HepG2 (cell line): ENCODE data around the gene FAM118B. TPM values are rescaled to one million over a fixed set of nuclear protein-coding genes. Genes with fewer than 3 reads are reported as not detected.

Experiments used
- ARID3A ChIP-seq: IDR thresholded peaks from 2 replicates; pipeline ENCODE4 v1.6.1; 2012; ENCODE audit warnings: low read depth, low read length, improper control_type of control experiment
- CEBPZ ChIP-seq: IDR thresholded peaks from 2 replicates; pipeline ENCODE4 v1.6.1; 2012; ENCODE audit warnings: low read length, improper control_type of control experiment
- CREB3 ChIP-seq: sonication (generic); formaldehyde crosslinking; IDR thresholded peaks from 2 replicates; pipeline ENCODE4 v1.5.0; 2020; ENCODE audit warnings: missing genetic modification reagents
- GLI4 ChIP-seq: sonication (generic); formaldehyde crosslinking; IDR thresholded peaks from 2 replicates; pipeline ENCODE4 v1.5.1; 2020; ENCODE audit warnings: missing genetic modification reagents, mild to moderate bottlenecking, moderate library complexity, borderline replicate concordance
- MIXL1 ChIP-seq: IDR thresholded peaks from 2 replicates; pipeline ENCODE4 v1.6.1; 2016
- POLR2AphosphoS2 ChIP-seq: IDR thresholded peaks from 2 replicates; pipeline ENCODE4 v1.6.1; 2011; ENCODE audit warnings: low read depth, low read length, improper control_type of control experiment
- PRDM10 ChIP-seq: sonication (generic); formaldehyde crosslinking; IDR thresholded peaks from 2 replicates; pipeline ENCODE4 v1.4.0; 2020; ENCODE audit warnings: low read depth, missing genetic modification reagents
- ZBTB7A ChIP-seq: sonication (generic); formaldehyde crosslinking; IDR thresholded peaks from 2 replicates; pipeline ENCODE4 v1.8.0; 2022; ENCODE audit warnings: mild to moderate bottlenecking, missing genetic modification reagents
- ZNF354B ChIP-seq: sonication (generic); formaldehyde crosslinking; IDR thresholded peaks from 2 replicates; pipeline ENCODE4 v1.8.0; 2022; ENCODE audit warnings: mild to moderate bottlenecking, missing genetic modification reagents
- ZNF367 ChIP-seq: sonication (generic); formaldehyde crosslinking; IDR thresholded peaks from 2 replicates; pipeline ENCODE4 v1.4.0; 2020; ENCODE audit warnings: missing genetic modification reagents, borderline replicate concordance
- ZNF382 ChIP-seq: sonication (generic); formaldehyde crosslinking; IDR thresholded peaks from 2 replicates; pipeline ENCODE4 v1.5.0; 2020; ENCODE audit warnings: missing genetic modification reagents, mild to moderate bottlenecking, borderline replicate concordance
- ZNF576 ChIP-seq: sonication (generic); formaldehyde crosslinking; IDR thresholded peaks from 2 replicates; pipeline ENCODE4 v1.4.0; 2020; ENCODE audit warnings: mild to moderate bottlenecking, missing genetic modification reagents
- ZNF605 ChIP-seq: sonication (generic); formaldehyde crosslinking; IDR thresholded peaks from 2 replicates; pipeline ENCODE4 v1.8.0; 2022; ENCODE audit warnings: mild to moderate bottlenecking, missing genetic modification reagents
- ZNF615 ChIP-seq: sonication (generic); formaldehyde crosslinking; IDR thresholded peaks from 2 replicates; pipeline ENCODE4 v1.5.0; 2020; ENCODE audit warnings: mild to moderate bottlenecking, missing genetic modification reagents, borderline replicate concordance
- ZNF709 ChIP-seq: sonication (generic); formaldehyde crosslinking; IDR thresholded peaks from 2 replicates; pipeline ENCODE4 v1.5.0; 2020; ENCODE audit warnings: mild to moderate bottlenecking, missing genetic modification reagents
- ZSCAN31 ChIP-seq: sonication (generic); formaldehyde crosslinking; IDR thresholded peaks from 2 replicates; pipeline ENCODE4 v1.5.0; 2020; ENCODE audit warnings: low read depth, mild to moderate bottlenecking, missing genetic modification reagents
- polyA plus RNA-seq, 8 experiments: library from polyadenylated mRNA; depleted of rRNA in 3 of 8; stranded (reverse) in 7 of 8; unstranded in 1 of 8; fragments of >200 nt; fragmentation: Illumina TruSeq in 4 of 8; extraction: Trizol in 4 of 8; gene quantifications; 2 replicates each; pipeline versions ENCODE4 v1.2.1 to v1.2.3, GENCODE V29; 2011 to 2016; ENCODE audit warnings: low read depth in 4 of 8, missing spikeins in 1 of 8, mixed read lengths in 1 of 8; ENCODE audit not compliant: insufficient read depth in 1 of 8
- total RNA-seq, 5 experiments: library from RNA; depleted of rRNA; stranded (reverse); fragments of >200 nt; fragmentation: Illumina TruSeq; extraction: Trizol; gene quantifications; 2 replicates each; pipeline ENCODE4 v1.2.3, GENCODE V29; 2016; ENCODE audit warnings: low read depth in 1 of 5
- TF ChIP-seq, protein P1 (sequence below): sonication (generic); formaldehyde crosslinking; IDR thresholded peaks from 2 replicates; pipeline ENCODE4 v1.5.0; 2020; ENCODE audit warnings: missing genetic modification reagents, mild to moderate bottlenecking, borderline replicate concordance

The FAM118B gene
- total and polyA plus RNA-seq, 2 of the 13 experiments (the other 11 are each of a cell fraction or from before 2014, with no cell fraction given), result 10.2 to 25.7 TPM

DNA sequence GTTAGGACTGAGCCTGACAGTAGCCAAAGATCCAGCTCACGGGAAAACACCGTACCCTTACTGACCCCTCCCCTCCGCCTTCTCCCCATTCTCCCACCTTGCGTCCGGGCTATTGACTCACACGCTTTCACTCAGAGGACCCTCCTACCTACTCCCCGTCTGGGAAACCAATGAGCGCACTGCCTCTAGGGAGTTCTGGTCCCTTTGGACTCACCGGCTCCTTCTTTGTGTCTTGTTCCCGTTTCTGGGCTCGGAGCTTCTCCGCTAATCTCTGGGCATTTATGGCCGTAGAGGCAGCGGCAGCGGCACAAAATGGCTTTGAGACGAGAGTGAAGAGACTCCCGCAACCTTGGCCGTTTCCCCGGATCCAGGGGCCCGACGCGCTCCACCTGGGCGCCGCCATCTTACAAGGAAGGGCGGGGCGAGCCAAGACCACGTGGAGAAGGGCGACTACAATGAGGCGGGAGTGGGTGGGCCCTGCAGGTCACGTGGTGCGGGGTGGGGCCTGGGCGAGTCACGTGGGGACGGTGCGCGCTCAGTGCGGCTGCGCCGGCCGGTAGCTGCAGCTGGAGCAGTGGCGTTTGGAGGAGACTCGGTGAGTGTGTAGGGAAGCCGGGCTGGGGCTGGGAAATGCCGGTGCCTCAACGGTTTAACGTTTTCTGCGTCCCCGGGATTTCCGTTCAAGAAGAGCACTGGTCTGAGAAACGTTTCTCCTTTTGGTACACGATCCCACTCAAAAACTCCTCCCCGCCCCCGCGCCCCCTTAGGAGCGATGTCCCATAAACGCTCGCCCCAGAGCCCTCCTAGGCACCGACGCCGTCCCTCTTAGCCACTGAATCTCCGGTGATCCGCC lies at the start of gene FAM118B, which contains the start of gene RPUSD4 (continued):
- peak; percentile 61; the same call in 1 of the 2 replicates for TF ChIP-seq PRDM10 (CRISPR knock-in tag)
- peak; percentile 56; the same call in 1 of the 2 replicates for TF ChIP-seq ZSCAN31 (CRISPR knock-in tag)
- TF ChIP-seq CREB3 (CRISPR knock-in tag), result peak; percentile 63; the same call in 1 of the 2 replicates
- TF ChIP-seq ZNF615 (CRISPR knock-in tag), result no peak
- TF ChIP-seq, protein P1, sequence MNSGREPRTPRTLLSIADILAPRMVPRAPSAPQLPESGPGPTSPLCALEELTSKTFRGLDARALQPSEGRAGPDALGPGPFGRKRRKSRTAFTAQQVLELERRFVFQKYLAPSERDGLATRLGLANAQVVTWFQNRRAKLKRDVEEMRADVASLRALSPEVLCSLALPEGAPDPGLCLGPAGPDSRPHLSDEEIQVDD (CRISPR knock-in tag), result no peak
- TF ChIP-seq CEBPZ, result no peak
- TF ChIP-seq ZNF354B (CRISPR knock-in tag), result no peak
- no peak for TF ChIP-seq ARID3A
- 0 out of 2 replicates have a peak, but pooled peaks have one; percentile 54 for TF ChIP-seq ZNF576 (CRISPR knock-in tag)
- no peak for TF ChIP-seq ZNF367 (CRISPR knock-in tag)
- no peak; the same call in 1 of the 2 replicates for TF ChIP-seq MIXL1
- no peak for TF ChIP-seq POLR2AphosphoS2
- TF ChIP-seq ZNF382 (CRISPR knock-in tag), result no peak
- TF ChIP-seq ZNF709, result no peak
- 0 out of 2 replicates have a peak, but pooled peaks have one; percentile 17 for TF ChIP-seq GLI4 (CRISPR knock-in tag)
- TF ChIP-seq ZBTB7A (CRISPR knock-in tag), result peak; percentile 67; the same call in 1 of the 2 replicates
- peak; percentile 88 for TF ChIP-seq ZNF605 (CRISPR knock-in tag)
